BJ (cell line): ENCODE measurements around the gene ANKRD12. TPM values are rescaled to one million over a fixed set of nuclear protein-coding genes. Genes with fewer than 3 reads are reported as not detected.

Experiments
- CTCF ChIA-PET: fragments of 350-600 bp; formaldehyde crosslinking; extraction: SDS; loops from one replicate; lab custom pipeline; 2021; ENCODE audit warnings: antibody characterized with exemption, inconsistent platforms; lab: Yijun Ruan, JAX
- POLR2A ChIA-PET: fragments of 300-600 bp; sonication (Branson Sonifier 250); formaldehyde crosslinking; extraction: SDS; loops from one replicate; lab custom pipeline; 2021; ENCODE audit warnings: antibody characterized with exemption; lab: Charles Lee
- DNase-seq: peaks from one replicate; pipeline ENCODE4 v3.0.0-alpha.2; 2011; ENCODE audit warnings: low read depth
- H3K27me3 ChIP-seq: 2 replicates; pipeline ENCODE4 v1.6.0; 2011; ENCODE audit warnings: low read length; ENCODE audit not compliant: control insufficient read depth, insufficient read depth
- H3K36me3 ChIP-seq: 2 replicates; pipeline ENCODE4 v1.5.1; 2011; ENCODE audit warnings: low read length; ENCODE audit not compliant: control insufficient read depth, insufficient read depth
- H3K4me3 ChIP-seq: 2 replicates; pipeline ENCODE4 v1.5.1; 2011; ENCODE audit warnings: low read depth, mild to moderate bottlenecking, control low read depth, low read length
- CTCF ChIP-seq: IDR thresholded peaks from 2 replicates; pipeline ENCODE4 v1.5.1; 2011; ENCODE audit warnings: low read depth, mild to moderate bottlenecking, control low read depth, inconsistent platforms, low read length, moderate library complexity; ENCODE audit not compliant: insufficient read depth
- polyA plus RNA-seq: library from polyadenylated mRNA; depleted of rRNA; stranded (reverse); fragments of >200 nt; gene quantifications from 2 replicates; pipeline ENCODE4 v1.2.3, GENCODE V29; 2011

Gene ANKRD12
- polyA plus RNA-seq, 1 experiment = 3.0 TPM

- Histone ChIP-seq H3K27me3 (no peaks in the 10 kb centered on the region), H3K4me3 (no peak overlapping the region), H3K36me3 (no peaks in the 10 kb centered on the region)
- TF ChIP-seq CTCF = no peak
- POLR2A ChIA-PET = no interaction called here
- DNase-seq = no peak
- CTCF ChIA-PET = interaction anchor here (0.5 to 0.7 kb wide), 2 partner anchors 9 to 26 kb away, joined by 3 to 4 read pairs; no protein-coding TSS in a partner anchor
Observed at GRCh38 chr18:9177031-9177430, 40.5 kb downstream of the ANKRD12 start.

GRCh38 chr18:9177466-9177865 is 40.9 kb downstream of the ANKRD12 start:
- DNase-seq = no peak
- TF ChIP-seq CTCF = no peak
- H3K36me3 ChIP-seq = no peaks in the 10 kb centered on the region
- ChIA-PET CTCF (interaction anchor here (0.7 kb wide), 1 partner anchor 9 kb away, joined by 3 read pairs; no protein-coding TSS in a partner anchor), POLR2A (interaction anchor here (0.7 kb wide), 1 partner anchor 241 kb away, joined by 4 read pairs; no protein-coding TSS in a partner anchor)
- H3K4me3 ChIP-seq = no peak overlapping the region
- H3K27me3 ChIP-seq = no peaks in the 10 kb centered on the region

- no peak for TF ChIP-seq CTCF
- POLR2A ChIA-PET = no interaction called here
- DNase-seq = no peak
Observed at GRCh38 chr18:9178557-9178956, 42.0 kb downstream of the ANKRD12 start.

GRCh38 chr18:9181275-9181674 is 44.7 kb downstream of the ANKRD12 start:
- ChIA-PET POLR2A (no interaction called here), CTCF (interaction anchor here (1.8 to 2.7 kb wide), 2 partner anchors 108 to 336 kb away, joined by 7 to 11 read pairs; no protein-coding TSS in a partner anchor)
- Histone ChIP-seq H3K4me3 (no peak overlapping the region), H3K27me3 (no peaks in the 10 kb centered on the region), H3K36me3 (peaks cover 1% of the 10 kb centered on the region; the same call in 1 of the 2 replicates)
- TF ChIP-seq CTCF = no peak
- no peak for DNase-seq

More at GRCh38 chr18:9178557-9178956, 42.0 kb downstream of the ANKRD12 start:
- Histone ChIP-seq H3K36me3 (no peaks in the 10 kb centered on the region), H3K27me3 (no peaks in the 10 kb centered on the region), H3K4me3 (no peak overlapping the region)
- CTCF ChIA-PET = interaction anchor here (1.1 kb wide), 1 partner anchor 105 kb away, joined by 3 read pairs; no protein-coding TSS in a partner anchor

GRCh38 chr18:9182852-9183399 is 46.3 kb downstream of the ANKRD12 start:
- DNase-seq = no peak
- no peak for TF ChIP-seq CTCF
- ChIA-PET POLR2A (no interaction called here), CTCF (interaction anchor here (2.7 kb wide), 1 partner anchor 109 kb away, joined by 11 read pairs; no protein-coding TSS in a partner anchor)
- Histone ChIP-seq H3K27me3 (no peaks in the 10 kb centered on the region), H3K36me3 (peaks cover 1% of the 10 kb centered on the region; the same call in 1 of the 2 replicates), H3K4me3 (no peak overlapping the region)
